Loucy (cell line): ENCODE measurements around the gene RAI1.

Experiments used
- H2AFZ ChIP-seq: fragments of 200-600 bp; sonication (generic); 2 replicates; pipeline ENCODE4 v1.6.0; 2016; ENCODE audit warnings: antibody characterized with exemption, mild to moderate bottlenecking, low read length, moderate library complexity
- H3F3A ChIP-seq: fragments of 200-600 bp; 2 replicates; pipeline ENCODE4 v1.6.0; 2016; ENCODE audit warnings: antibody characterized with exemption, low read depth, mild to moderate bottlenecking
- H3K27me3 ChIP-seq: fragments of 200-600 bp; sonication (generic); 2 replicates; pipeline ENCODE4 v1.6.1; 2014; ENCODE audit warnings: low read length, mild to moderate bottlenecking; ENCODE audit not compliant: insufficient read depth, poor library complexity, severe bottlenecking
- H3K36me3 ChIP-seq: fragments of 200-600 bp; sonication (generic); 2 replicates; pipeline ENCODE4 v1.6.1; 2016; ENCODE audit warnings: low read length; ENCODE audit not compliant: insufficient read depth
- H3K4me1 ChIP-seq: fragments of 200-600 bp; sonication (generic); 2 replicates; pipeline ENCODE4 v1.5.1; 2014; ENCODE audit warnings: low read length, mild to moderate bottlenecking; ENCODE audit not compliant: insufficient read depth, poor library complexity, severe bottlenecking
- H3K4me2 ChIP-seq: fragments of 200-600 bp; sonication (generic); 2 replicates; pipeline ENCODE4 v1.6.0; 2014; ENCODE audit warnings: antibody characterized with exemption, low read length, low read depth, mild to moderate bottlenecking; ENCODE audit not compliant: poor library complexity, severe bottlenecking
- H3K4me3 ChIP-seq: fragments of 200-600 bp; sonication (generic); 2 replicates; pipeline ENCODE4 v1.5.1; 2014; ENCODE audit warnings: low read length, mild to moderate bottlenecking, mixed read lengths; ENCODE audit not compliant: poor library complexity, severe bottlenecking
- H3K79me2 ChIP-seq: fragments of 200-600 bp; sonication (generic); 2 replicates; pipeline ENCODE4 v1.6.1; 2014; ENCODE audit warnings: low read length; ENCODE audit not compliant: insufficient read depth
- H3K9ac ChIP-seq: fragments of 200-600 bp; sonication (generic); 2 replicates; pipeline ENCODE4 v1.6.0; 2014; ENCODE audit warnings: mild to moderate bottlenecking, low read depth, low read length, moderate library complexity; ENCODE audit not compliant: poor library complexity, severe bottlenecking
- H3K9me2 ChIP-seq: fragments of 200-600 bp; sonication (generic); replicated peaks from 2 replicates; pipeline ENCODE4 v1.6.1; 2016; ENCODE audit warnings: low read depth, low read length, mixed read lengths
- H3K9me3 ChIP-seq: fragments of 200-600 bp; sonication (generic); 2 replicates; pipeline ENCODE4 v1.6.1; 2014; ENCODE audit warnings: mild to moderate bottlenecking, antibody characterized with exemption, low read length, low read depth; ENCODE audit not compliant: insufficient read depth
- H4K20me1 ChIP-seq: fragments of 200-600 bp; sonication (generic); 2 replicates; pipeline ENCODE4 v1.6.0; 2014; ENCODE audit warnings: antibody characterized with exemption, low read length, mild to moderate bottlenecking; ENCODE audit not compliant: insufficient read depth, poor library complexity, severe bottlenecking
- EZH2phosphoT487 ChIP-seq: fragments of 200-600 bp; IDR thresholded peaks from 2 replicates; pipeline ENCODE4 v1.6.1; 2018; ENCODE audit warnings: antibody characterized with exemption, mild to moderate bottlenecking, moderate library complexity, borderline replicate concordance
- TF ChIP-seq, protein P1 (sequence below): fragments of 200-600 bp; sonication (generic); conservative IDR thresholded peaks from 2 replicates; pipeline ENCODE4 v1.5.1; 2014; ENCODE audit warnings: mild to moderate bottlenecking, antibody characterized with exemption, low read length

Gene RAI1

DNA sequence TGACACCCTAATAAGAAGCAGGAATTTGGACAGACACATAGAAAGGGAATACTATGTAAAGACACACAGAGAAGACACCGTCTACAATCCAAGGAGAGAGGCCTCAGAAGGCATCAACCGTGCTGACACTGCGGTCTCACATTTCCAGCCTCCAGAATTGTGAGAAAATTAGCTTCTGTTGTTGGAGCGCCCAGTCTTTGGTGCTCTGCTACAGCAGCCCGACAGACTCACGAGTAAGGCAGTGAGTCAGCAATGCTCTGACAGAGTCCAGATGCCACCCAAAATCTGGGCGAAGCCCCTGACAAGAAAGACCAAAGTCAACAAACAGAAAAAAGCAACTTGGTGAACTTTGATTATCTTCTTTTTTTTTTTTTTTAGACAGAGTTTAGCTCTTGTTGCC, 32.5 kb upstream of the RAI1 start:
- no peak overlapping the region for H3K9ac ChIP-seq

DNA sequence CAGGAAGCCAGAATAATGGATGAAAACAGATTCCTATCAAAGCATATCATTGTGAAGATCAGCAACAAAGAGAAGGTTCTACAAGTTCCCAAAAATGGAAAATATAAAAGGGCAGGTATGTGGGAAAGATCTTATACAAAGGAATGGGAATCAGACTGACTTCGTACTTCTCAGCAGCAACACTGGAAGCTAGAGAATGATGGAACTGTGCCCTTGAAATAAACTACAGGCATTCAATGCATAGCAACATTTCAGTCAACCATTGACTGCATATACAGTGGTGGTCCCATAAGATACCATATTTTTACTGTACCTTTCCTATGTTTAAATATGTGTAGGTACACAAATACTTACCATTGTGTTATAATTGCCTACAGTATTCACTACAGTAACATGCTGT, 30.3 kb upstream of the RAI1 start:
- Histone ChIP-seq H3K27me3 (no peaks in the 10 kb centered on the region), H3K9ac (no peak overlapping the region), H3K4me2 (no peak overlapping the region), H2AFZ (no peak overlapping the region), H4K20me1 (no peaks in the 10 kb centered on the region), H3K36me3 (no peaks in the 10 kb centered on the region), H3K4me1 (no peaks in the 10 kb centered on the region), H3K79me2 (no peaks in the 10 kb centered on the region), H3F3A (no peaks in the 10 kb centered on the region), H3K9me2 (no peaks in the 10 kb centered on the region), H3K4me3 (no peak overlapping the region), H3K9me3 (no peaks in the 10 kb centered on the region)
- TF ChIP-seq EZH2phosphoT487 = no peak
- TF ChIP-seq, protein P1, sequence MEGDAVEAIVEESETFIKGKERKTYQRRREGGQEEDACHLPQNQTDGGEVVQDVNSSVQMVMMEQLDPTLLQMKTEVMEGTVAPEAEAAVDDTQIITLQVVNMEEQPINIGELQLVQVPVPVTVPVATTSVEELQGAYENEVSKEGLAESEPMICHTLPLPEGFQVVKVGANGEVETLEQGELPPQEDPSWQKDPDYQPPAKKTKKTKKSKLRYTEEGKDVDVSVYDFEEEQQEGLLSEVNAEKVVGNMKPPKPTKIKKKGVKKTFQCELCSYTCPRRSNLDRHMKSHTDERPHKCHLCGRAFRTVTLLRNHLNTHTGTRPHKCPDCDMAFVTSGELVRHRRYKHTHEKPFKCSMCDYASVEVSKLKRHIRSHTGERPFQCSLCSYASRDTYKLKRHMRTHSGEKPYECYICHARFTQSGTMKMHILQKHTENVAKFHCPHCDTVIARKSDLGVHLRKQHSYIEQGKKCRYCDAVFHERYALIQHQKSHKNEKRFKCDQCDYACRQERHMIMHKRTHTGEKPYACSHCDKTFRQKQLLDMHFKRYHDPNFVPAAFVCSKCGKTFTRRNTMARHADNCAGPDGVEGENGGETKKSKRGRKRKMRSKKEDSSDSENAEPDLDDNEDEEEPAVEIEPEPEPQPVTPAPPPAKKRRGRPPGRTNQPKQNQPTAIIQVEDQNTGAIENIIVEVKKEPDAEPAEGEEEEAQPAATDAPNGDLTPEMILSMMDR = no peak

More for the DNA sequence above, 32.5 kb upstream of the RAI1 start:
- Histone ChIP-seq H3K4me2 (no peak overlapping the region), H3K27me3 (no peaks in the 10 kb centered on the region), H3K9me2 (no peaks in the 10 kb centered on the region), H3K9me3 (no peaks in the 10 kb centered on the region), H3K36me3 (no peaks in the 10 kb centered on the region), H3K4me1 (no peaks in the 10 kb centered on the region), H3K4me3 (no peak overlapping the region), H3F3A (no peaks in the 10 kb centered on the region), H4K20me1 (no peaks in the 10 kb centered on the region), H3K79me2 (no peaks in the 10 kb centered on the region), H2AFZ (no peak overlapping the region)
- TF ChIP-seq EZH2phosphoT487 = no peak
- TF ChIP-seq, protein P1 = no peak

DNA sequence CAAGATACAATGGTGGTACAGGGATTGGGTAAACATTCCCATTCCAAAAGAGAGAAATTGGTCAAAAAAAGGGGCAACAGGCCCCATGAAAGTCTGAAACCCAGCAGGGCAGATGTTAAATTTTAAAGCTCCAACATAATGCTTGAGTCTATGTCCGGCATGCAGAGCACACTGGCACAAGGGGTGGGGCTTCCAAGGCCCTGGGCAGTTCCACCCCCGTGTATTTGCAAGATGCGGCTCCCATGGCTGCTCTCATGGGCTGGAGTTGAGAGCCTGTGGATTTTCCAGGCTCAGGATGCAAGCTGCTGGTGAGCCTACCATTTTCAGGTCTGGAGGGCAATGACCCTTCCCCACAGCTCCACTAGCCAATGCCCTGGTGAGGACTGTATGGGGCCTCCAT, 27.9 kb upstream of the RAI1 start:
- TF ChIP-seq, protein P1 = no peak
- no peak for TF ChIP-seq EZH2phosphoT487
- H3K36me3 ChIP-seq = no peaks in the 10 kb centered on the region
- H3K4me1 ChIP-seq = no peaks in the 10 kb centered on the region
- H4K20me1 ChIP-seq = no peaks in the 10 kb centered on the region
- no peaks in the 10 kb centered on the region for H3K9me3 ChIP-seq
- H3K9ac ChIP-seq = no peak overlapping the region
- no peaks in the 10 kb centered on the region for H3K79me2 ChIP-seq
- H3F3A ChIP-seq = no peaks in the 10 kb centered on the region
- no peaks in the 10 kb centered on the region for H3K9me2 ChIP-seq
- no peak overlapping the region for H3K4me2 ChIP-seq
- no peak overlapping the region for H2AFZ ChIP-seq
- H3K4me3 ChIP-seq = no peak overlapping the region
- H3K27me3 ChIP-seq = no peaks in the 10 kb centered on the region
